Activated CD8-positive, alpha-beta memory T cell treated with anti-CD3 and anti-CD28 coated beads, Interleukin-2, amount 10 ng/mL, durations not matched to agents 7 days and 5 days (primary cell): ENCODE data around the gene SNX33. TPM values are rescaled to one million over a fixed set of nuclear protein-coding genes. Genes with fewer than 3 reads are reported as not detected.
"Not testable (repeated sequence)": the region's sequence is repeated elsewhere in the genome, so short reads cannot be mapped to it uniquely, and the experiment has no call there.

Source experiments
- ATAC-seq: fragments of 150-1000 bp; cut with Tn5 transposase; one replicate; pipeline ENCODE4 v1.10.0; 2021; ENCODE audit warnings: moderate library complexity
- CTCF ChIA-PET: fragments of 350-600 bp; sonication (Branson Sonifier 250); formaldehyde crosslinking; loops from one replicate; lab custom pipeline; 2021; ENCODE audit warnings: antibody characterized with exemption; lab: Charles Lee
- DNase-seq: peaks from one replicate; pipeline ENCODE4 v3.0.0-alpha.2; 2020
- H3K27ac Mint-ChIP-seq: one replicate; pipeline ENCODE4 v1.8.0; 2021; ENCODE audit warnings: mild to moderate bottlenecking, mixed read lengths
- H3K27me3 Mint-ChIP-seq: one replicate; pipeline ENCODE4 v1.8.0; 2021; ENCODE audit warnings: mixed read lengths
- H3K36me3 Mint-ChIP-seq: one replicate; pipeline ENCODE4 v1.8.0; 2021; ENCODE audit warnings: mild to moderate bottlenecking, mixed read lengths
- H3K4me1 Mint-ChIP-seq: one replicate; pipeline ENCODE4 v1.8.0; 2021; ENCODE audit warnings: mixed read lengths
- H3K4me3 Mint-ChIP-seq: one replicate; pipeline ENCODE4 v1.8.0; 2021; ENCODE audit warnings: mild to moderate bottlenecking, moderate library complexity, mixed read lengths
- H3K9me3 Mint-ChIP-seq: one replicate; pipeline ENCODE4 v1.8.0; 2022; ENCODE audit warnings: low read depth, mixed read lengths
- total RNA-seq, 2 experiments: library from RNA; stranded (reverse); gene quantifications; one replicate each; pipeline ENCODE4 v1.2.3, GENCODE V29; 2021

The SNX33 gene
- total RNA-seq, 2 experiments from 2014 or later = 1.4 to 3.5 TPM

DNA sequence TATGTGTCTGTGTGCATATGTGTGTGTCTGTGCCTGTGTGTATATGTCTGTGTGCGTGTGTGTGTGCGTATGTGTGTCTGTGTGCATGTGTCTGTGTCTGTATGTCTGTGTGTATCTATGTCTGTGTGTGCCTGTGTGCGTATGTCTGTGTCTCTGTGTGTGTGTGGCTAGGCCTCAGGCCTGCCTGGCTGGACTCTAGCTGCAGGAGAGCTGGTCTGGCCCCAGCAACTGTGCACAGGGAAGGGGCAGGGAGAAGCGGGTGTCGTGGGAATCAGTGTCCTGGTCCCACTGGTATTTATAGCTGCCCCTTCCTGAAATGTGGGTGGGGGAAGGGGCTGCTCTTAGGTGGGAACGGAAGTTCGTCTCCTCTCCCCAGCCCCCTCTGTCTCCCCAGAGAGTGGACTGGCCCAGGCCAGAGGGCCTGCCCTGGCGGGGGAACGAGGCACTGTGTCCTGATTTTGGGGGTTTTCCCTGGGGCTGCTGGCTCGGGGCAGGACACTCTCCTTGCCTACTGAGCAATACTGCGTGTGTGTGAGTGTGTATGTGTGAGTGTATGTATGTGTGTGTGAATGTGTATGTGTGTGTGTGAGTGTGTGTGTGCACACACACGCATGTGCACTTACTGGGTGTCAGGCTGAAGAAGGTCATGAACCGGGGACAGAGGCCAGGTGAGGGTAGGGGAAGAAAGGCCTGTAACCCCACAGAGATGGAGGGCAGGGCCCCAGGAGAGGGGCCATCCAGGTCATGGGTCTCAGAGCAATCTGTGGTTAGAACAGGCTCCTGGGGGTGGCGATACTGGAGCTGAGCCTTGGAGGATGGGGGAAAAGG lies 58.4 kb downstream of the SNX33 start:
- Mint-ChIP-seq H3K4me3 (no peak overlapping the region), H3K4me1 (no peaks in the 10 kb centered on the region), H3K9me3 (no peaks in the 10 kb centered on the region), H3K27ac (peak overlapping the region; percentile 13), H3K27me3 (peaks cover 2% of the 10 kb centered on the region), H3K36me3 (no peaks in the 10 kb centered on the region)
- ATAC-seq (no peak), DNase-seq (no peak)
- CTCF ChIA-PET = no interaction called here

DNA sequence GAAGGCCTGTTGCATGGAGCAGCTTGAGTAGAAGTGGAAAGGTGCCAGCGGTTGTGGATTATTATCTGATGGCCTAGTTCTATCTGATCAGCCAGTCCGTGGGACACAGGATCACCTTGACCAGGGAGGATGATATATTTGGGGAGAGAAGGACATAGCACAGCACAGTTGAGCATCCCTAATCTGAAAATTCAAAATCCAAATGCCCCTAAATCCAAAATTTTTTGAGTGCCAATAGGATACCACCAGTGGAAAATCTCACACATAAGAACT lies 58.9 kb downstream of the SNX33 start:
- H3K9me3 Mint-ChIP-seq = no peaks in the 10 kb centered on the region
- H3K4me1 Mint-ChIP-seq = no peaks in the 10 kb centered on the region
- H3K4me3 Mint-ChIP-seq = no peak overlapping the region
- DNase-seq (no peak), ATAC-seq (no peak)
- CTCF ChIA-PET = no interaction called here
- H3K27me3 Mint-ChIP-seq = peaks cover 4% of the 10 kb centered on the region
- no peaks in the 10 kb centered on the region for H3K36me3 Mint-ChIP-seq
- no peak overlapping the region for H3K27ac Mint-ChIP-seq

DNA sequence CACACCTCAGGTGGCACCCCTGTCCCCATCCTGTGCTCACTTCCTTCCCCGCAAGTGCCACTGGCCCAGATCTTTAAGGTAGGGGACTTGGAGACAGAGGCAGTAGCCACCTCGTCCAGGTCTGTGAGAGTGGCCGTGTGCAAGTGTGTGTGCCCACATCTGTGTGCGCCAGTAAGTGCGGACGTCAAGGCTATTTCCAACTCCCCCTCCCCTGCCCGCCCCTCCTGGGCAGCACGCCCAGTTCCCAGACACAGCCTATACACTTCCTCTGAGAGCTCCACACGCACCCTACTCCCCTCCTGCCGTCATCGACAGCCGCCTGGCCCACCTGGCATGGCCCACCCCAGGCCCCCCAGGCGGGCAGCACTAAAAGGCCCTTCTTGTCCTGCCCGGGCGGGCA lies 61.7 kb downstream of the SNX33 start:
- H3K27me3 Mint-ChIP-seq = peaks cover 19% of the 10 kb centered on the region
- ATAC-seq, H3K9me3 Mint-ChIP-seq, H3K27ac Mint-ChIP-seq, H3K4me1 Mint-ChIP-seq, DNase-seq, H3K4me3 Mint-ChIP-seq, H3K36me3 Mint-ChIP-seq, CTCF ChIA-PET: not testable (repeated sequence)

DNA sequence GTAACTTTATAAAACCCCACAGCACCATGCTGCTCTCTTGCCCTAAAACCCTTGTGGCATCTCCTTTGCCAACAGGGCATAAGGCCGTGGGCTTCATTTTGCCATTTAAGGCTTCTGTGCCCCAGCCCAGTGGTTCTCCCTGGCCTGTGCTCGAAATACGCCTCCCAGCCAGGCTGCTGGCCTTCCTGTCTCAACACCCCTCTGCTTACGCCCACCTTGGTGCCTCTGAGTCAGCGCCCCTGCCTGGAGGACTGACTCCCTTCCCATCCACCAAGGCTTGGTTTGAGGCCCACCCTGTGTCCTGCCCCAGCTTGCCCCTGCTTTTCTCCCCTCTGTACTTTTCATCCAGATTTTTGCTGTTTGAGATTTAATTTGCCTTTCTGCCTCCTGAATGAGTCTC lies 63.2 kb downstream of the SNX33 start:
- ATAC-seq, CTCF ChIA-PET: not testable (repeated sequence)

DNA sequence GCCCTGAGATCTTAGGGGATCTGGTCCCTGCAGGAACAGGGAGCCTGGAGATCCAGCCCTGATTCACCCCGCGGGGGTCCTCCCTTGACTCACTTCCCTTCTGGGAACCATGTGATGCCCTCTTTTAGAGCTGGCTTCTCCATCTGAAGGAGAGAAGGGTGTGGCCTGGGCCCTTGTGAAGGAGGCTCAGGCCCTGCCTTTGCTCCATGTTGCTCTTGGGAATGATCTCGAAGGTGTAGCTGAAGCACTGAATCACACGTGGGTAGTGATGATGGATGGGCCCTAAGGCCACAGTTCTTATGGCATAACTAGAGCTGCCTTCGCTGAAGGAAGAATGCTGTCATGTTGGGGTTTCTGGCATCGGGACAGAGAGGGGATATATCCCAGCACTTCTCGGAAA lies 63.8 kb downstream of the SNX33 start:
- peaks cover 19% of the 10 kb centered on the region for H3K27me3 Mint-ChIP-seq
- ATAC-seq, H3K9me3 Mint-ChIP-seq, DNase-seq, H3K4me3 Mint-ChIP-seq, H3K27ac Mint-ChIP-seq, H3K4me1 Mint-ChIP-seq, H3K36me3 Mint-ChIP-seq, CTCF ChIA-PET: not testable (repeated sequence)

More for the DNA sequence above, 63.2 kb downstream of the SNX33 start:
- not testable (repeated sequence) for H3K9me3 Mint-ChIP-seq, H3K4me1 Mint-ChIP-seq, H3K36me3 Mint-ChIP-seq, DNase-seq, H3K4me3 Mint-ChIP-seq, H3K27ac Mint-ChIP-seq
- peaks cover 19% of the 10 kb centered on the region for H3K27me3 Mint-ChIP-seq

Other genes starting within 250 kb of the SNX33 start
- 100 to 1,000 TPM; 100 to 111 TPM for gene SIN3A, start 196.2 kb upstream of the SNX33 start, total RNA-seq
- 10 to 100 TPM; 34.0 to 41.9 TPM for gene PTPN9, start 68.6 kb upstream of the SNX33 start, total RNA-seq
- 10 to 100 TPM; 25.8 to 27.3 TPM for gene SNUPN, start 22.2 kb upstream of the SNX33 start, total RNA-seq
- 100 to 1,000 TPM in 1 of 2 experiments, 10 to 100 TPM in 1; 84.0 to 109 TPM for gene IMP3, start 7.7 kb upstream of the SNX33 start, total RNA-seq
- gene CSPG4, start 64.9 kb downstream of the SNX33 start, total RNA-seq = under 1 TPM in 1 of 2 experiments, not detected in 1; 0.07 TPM
- 10 to 100 TPM; 25.5 to 36.3 TPM for gene UBE2Q2, start 195.5 kb downstream of the SNX33 start, total RNA-seq